OCI-LY3 (cell line): ENCODE data around the gene CLMN.
A peak's percentile ranks its signal among the peaks of the same experiment; 100 is the strongest.

ENCODE experiments used
- H2AFZ ChIP-seq: fragments of 200-600, 300-600 bp; shearing (Covaris generic); 2 replicates; pipeline ENCODE4 v1.6.0; 2014; ENCODE audit warnings: antibody characterized with exemption, low read depth, low read length
- H3K27ac ChIP-seq: fragments of 200-600, 300-600 bp; sonication (generic); 2 replicates; pipeline ENCODE4 v1.5.1; 2014; ENCODE audit warnings: mild to moderate bottlenecking, low read length, moderate library complexity, mixed read lengths
- H3K27me3 ChIP-seq: fragments of 200-600, 300-600 bp; sonication (generic); 2 replicates; pipeline ENCODE4 v1.6.1; 2014; ENCODE audit warnings: low read depth, low read length, mixed read lengths
- H3K36me3 ChIP-seq: fragments of 200-600, 300-600 bp; sonication (generic); replicated peaks from 2 replicates; pipeline ENCODE3; 2014; ENCODE audit warnings: low read depth, low read length, mixed read lengths
- H3K4me1 ChIP-seq: fragments of 300-600, 200-600 bp; sonication (generic); 2 replicates; pipeline ENCODE4 v1.6.1; 2014; ENCODE audit warnings: low read length, mixed read lengths
- H3K4me2 ChIP-seq: fragments of 200-600, 300-600 bp; sonication (generic); 2 replicates; pipeline ENCODE4 v1.6.1; 2014; ENCODE audit warnings: low read length, mixed read lengths
- H3K4me3 ChIP-seq: fragments of 300-600, 200-600 bp; sonication (generic); 2 replicates; pipeline ENCODE4 v1.5.1; 2014; ENCODE audit warnings: antibody characterized with exemption, mild to moderate bottlenecking, low read length, moderate library complexity
- H3K79me2 ChIP-seq: fragments of 300-600, 200-600 bp; shearing (Covaris generic); 2 replicates; pipeline ENCODE4 v1.6.1; 2014; ENCODE audit warnings: mild to moderate bottlenecking, low read length, mixed read lengths
- H3K9ac ChIP-seq: fragments of 300-600, 200-600 bp; shearing (Covaris generic); 2 replicates; pipeline ENCODE4 v1.6.0; 2014; ENCODE audit warnings: mild to moderate bottlenecking, low read length, moderate library complexity
- H3K9me3 ChIP-seq: fragments of 200-600, 300-600 bp; shearing (Covaris generic); 2 replicates; pipeline ENCODE4 v1.6.1; 2014; ENCODE audit warnings: low read length, mixed read lengths; ENCODE audit not compliant: insufficient read depth
- H4K20me1 ChIP-seq: fragments of 200-600, 300-600 bp; sonication (generic); 2 replicates; pipeline ENCODE4 v1.6.1; 2016; ENCODE audit warnings: low read length, mixed read lengths; ENCODE audit not compliant: insufficient read depth
- CTCF ChIP-seq: fragments of 200-600, 300-600 bp; sonication (generic); IDR thresholded peaks from 2 replicates; pipeline ENCODE4 v1.5.1; 2014; ENCODE audit warnings: antibody characterized with exemption, low read length, low read depth
- EZH2phosphoT487 ChIP-seq: fragments of 200-600 bp; shearing (Covaris generic); IDR thresholded peaks from 2 replicates; pipeline ENCODE4 v1.6.1; 2018; ENCODE audit warnings: antibody characterized with exemption, mixed run types, low read depth

The CLMN gene

GRCh38 chr14:95348395-95349080 is 28.8 kb upstream of the CLMN start:
- H3K36me3 ChIP-seq, result no peaks in the 10 kb centered on the region
- peaks cover 8% of the 10 kb centered on the region; the same call in 1 of the 2 replicates for H3K4me1 ChIP-seq
- no peak overlapping the region for H3K4me2 ChIP-seq
- peaks cover 8% of the 10 kb centered on the region for H3K27me3 ChIP-seq
- TF ChIP-seq CTCF (peak; percentile 47), EZH2phosphoT487 (no peak)
- H3K4me3 ChIP-seq, result no peak overlapping the region
- no peaks in the 10 kb centered on the region for H3K9me3 ChIP-seq
- no peak overlapping the region for H2AFZ ChIP-seq
- H4K20me1 ChIP-seq, result no peaks in the 10 kb centered on the region
- no peak overlapping the region for H3K27ac ChIP-seq
- H3K79me2 ChIP-seq, result no peaks in the 10 kb centered on the region
- H3K9ac ChIP-seq, result no peak overlapping the region

DNA sequence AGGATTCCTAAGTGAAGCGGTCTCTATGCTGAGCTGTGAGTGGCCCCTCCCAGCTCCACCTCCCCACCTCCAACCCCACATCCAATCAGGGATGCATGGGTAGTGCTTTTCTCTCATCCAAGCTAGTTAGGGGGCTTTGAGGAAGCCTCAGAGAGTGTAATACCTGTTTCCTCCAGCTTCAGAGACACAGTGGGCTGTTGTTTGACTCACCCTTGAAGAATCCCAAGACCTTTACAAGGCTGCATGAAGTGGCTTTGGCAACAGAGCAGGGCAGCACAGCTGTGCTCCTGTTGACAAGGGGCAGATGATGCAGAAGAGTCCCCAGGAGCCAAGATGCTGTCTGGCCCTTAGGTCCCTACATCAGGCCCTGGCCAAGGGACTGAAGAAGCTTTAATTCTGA is 27.1 kb upstream of the CLMN start:
- Histone ChIP-seq H3K4me3 (no peak overlapping the region), H3K79me2 (no peaks in the 10 kb centered on the region), H3K9me3 (no peaks in the 10 kb centered on the region), H3K9ac (no peak overlapping the region), H2AFZ (no peak overlapping the region), H3K4me1 (peaks cover 8% of the 10 kb centered on the region; the same call in 1 of the 2 replicates), H3K27me3 (peaks cover 8% of the 10 kb centered on the region), H3K36me3 (no peaks in the 10 kb centered on the region), H4K20me1 (no peaks in the 10 kb centered on the region), H3K27ac (no peak overlapping the region), H3K4me2 (no peak overlapping the region)
- TF ChIP-seq EZH2phosphoT487 (no peak), CTCF (no peak)

DNA sequence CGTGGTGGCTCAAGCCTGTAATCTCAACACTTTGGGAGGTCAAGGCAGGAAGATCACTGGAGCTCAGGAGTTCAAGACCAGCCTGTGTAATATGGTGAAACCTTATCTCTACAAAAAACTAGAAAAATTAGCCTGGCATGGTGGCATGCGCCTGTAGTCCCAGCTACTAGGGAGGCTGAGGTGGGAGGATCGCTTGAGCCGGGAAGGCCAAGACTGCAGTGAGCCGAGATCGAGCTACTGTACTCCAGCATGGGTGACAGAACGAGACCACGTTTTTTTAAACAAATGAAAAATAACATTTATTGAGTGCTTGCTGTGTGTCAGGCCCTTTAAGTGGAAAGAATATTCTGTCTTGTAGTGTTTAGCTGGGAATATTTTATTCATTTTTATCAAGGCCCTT is 26.6 kb upstream of the CLMN start:
- Histone ChIP-seq H3K36me3 (no peaks in the 10 kb centered on the region), H3K27me3 (peaks cover 11% of the 10 kb centered on the region), H3K4me1 (peaks cover 8% of the 10 kb centered on the region; the same call in 1 of the 2 replicates), H3K4me2 (no peak overlapping the region), H3K79me2 (no peaks in the 10 kb centered on the region), H2AFZ (no peak overlapping the region), H3K4me3 (no peak overlapping the region), H4K20me1 (no peaks in the 10 kb centered on the region), H3K9ac (no peak overlapping the region), H3K9me3 (no peaks in the 10 kb centered on the region), H3K27ac (no peak overlapping the region)
- no peak for TF ChIP-seq CTCF
- TF ChIP-seq EZH2phosphoT487, result no peak

DNA sequence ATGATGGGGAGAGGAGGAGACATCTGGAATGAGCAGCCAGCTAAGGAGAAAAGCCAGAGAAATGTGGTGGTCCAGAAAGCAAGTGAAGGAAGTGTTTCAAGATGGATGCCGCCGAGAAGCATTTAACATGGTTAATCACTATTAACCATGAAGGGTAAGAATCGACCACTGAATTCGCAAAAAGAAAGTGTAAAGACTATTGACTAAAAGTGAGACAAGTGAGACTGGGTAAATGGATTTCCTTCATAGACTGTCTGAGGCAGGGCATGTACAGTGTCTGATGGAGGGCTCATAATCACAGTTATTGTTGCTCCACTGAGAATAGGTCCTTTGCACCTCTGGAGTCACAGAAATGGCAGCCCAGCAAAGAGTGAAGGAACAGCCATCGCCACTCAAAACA is 25.3 kb upstream of the CLMN start:
- no peak overlapping the region for H3K9ac ChIP-seq
- no peak overlapping the region for H3K27ac ChIP-seq
- peaks cover 8% of the 10 kb centered on the region; the same call in 1 of the 2 replicates for H3K4me1 ChIP-seq
- H3K9me3 ChIP-seq, result no peaks in the 10 kb centered on the region
- no peaks in the 10 kb centered on the region for H3K79me2 ChIP-seq
- peak overlapping the region; percentile 50; the same call in 1 of the 2 replicates for H2AFZ ChIP-seq
- H3K4me3 ChIP-seq, result no peak overlapping the region
- TF ChIP-seq EZH2phosphoT487 (no peak), CTCF (no peak)
- no peaks in the 10 kb centered on the region for H4K20me1 ChIP-seq
- H3K27me3 ChIP-seq, result peaks cover 24% of the 10 kb centered on the region
- H3K4me2 ChIP-seq, result peak overlapping the region; percentile 29; the same call in 1 of the 2 replicates
- H3K36me3 ChIP-seq, result no peaks in the 10 kb centered on the region
